ENCODE measurements around the gene FBN3.

GRCh38 chr19:8023371-8023770 lies 126.0 kb downstream of the FBN3 start:
- TF ChIP-seq CTCF (IDR thresholded peaks at IDR 0.05; ENCODE audit: low read length) (no peak), EZH2 (IDR thresholded peaks at IDR 0.05; ENCODE audit: borderline replicate concordance, low read length) (no peak)

Measured in OCI-LY1 (cell line).